ENCODE results near the gene COL23A1. TPM values are rescaled to one million over a fixed set of nuclear protein-coding genes. Genes with fewer than 3 reads are reported as not detected.
A peak's percentile ranks its signal among the peaks of the same experiment; 100 is the strongest.

The COL23A1 gene
- total and polyA plus RNA-seq, 2 donors (not counting 1 experiment from before 2014, with no cell fraction given) = 0.20 TPM; not detected in 1

GRCh38 chr5:178246624-178247279, 343.4 kb downstream of the COL23A1 start:
- no peaks in the 10 kb centered on the region for H4K20me1 ChIP-seq (ENCODE audit: control insufficient read depth, insufficient read depth, low read length, poor library complexity, severe bottlenecking)
- H3K79me2 ChIP-seq (ENCODE audit: control insufficient read depth, insufficient read depth, low read length) = no peaks in the 10 kb centered on the region
- no peak overlapping the region for H3K9ac ChIP-seq (ENCODE audit: low read length)
- Mint-ChIP-seq H3K27me3 (no peaks in the 10 kb centered on the region), H3K27ac (peak overlapping the region; percentile 48), H3K4me1 (peaks cover 23% of the 10 kb centered on the region), H3K4me3 (no peak overlapping the region), H3K9me3 (ENCODE audit: insufficient read depth) (no peaks in the 10 kb centered on the region)
- no peaks in the 10 kb centered on the region for H3K27me3 ChIP-seq (replicated peaks in 1 of 4; ENCODE audit: control extremely low read depth in 1 of 4, control insufficient read depth in 3 of 4, insufficient read depth in 4 of 4, low read length in 3 of 4)
- ATAC-seq (ENCODE audit: low read depth) = no peak
- CTCF ChIA-PET = no interaction called here
- intact Hi-C loops (cut with micrococcal nuclease) = loop anchor here (10.0 kb wide), 1 partner anchor 1448 kb away; the partner anchor contains the start of gene CANX
- peaks cover 18 to 31% of the 10 kb centered on the region in 2 donors for H3K4me1 ChIP-seq (ENCODE audit: control insufficient read depth in 2 of 2, insufficient read depth in 2 of 2, low read length in 2 of 2)
- H3K4me3 ChIP-seq (ENCODE audit: control extremely low read depth in 1 of 5, extremely low read depth in 1 of 5, insufficient read depth in 1 of 5, low read depth in 2 of 5, low read length in 4 of 5) = no peak overlapping the region
- WGBS (ENCODE audit: insufficient coverage) = 51% methylated on average over 11 of the region's 15 CpGs
- no peak overlapping the region for H3K4me2 ChIP-seq (replicated peaks; ENCODE audit: low read depth, low read length, poor library complexity, severe bottlenecking)
- H3K27ac ChIP-seq (ENCODE audit: low read length in 2 of 2) = no peak overlapping the region
- no peaks in the 10 kb centered on the region for H3K36me3 ChIP-seq (replicated peaks in 1 of 2; ENCODE audit: control extremely low read depth in 1 of 2, control insufficient read depth in 1 of 2, extremely low read depth in 1 of 2, insufficient read depth in 2 of 2, low read length in 1 of 2)
- TF ChIP-seq, protein P1, sequence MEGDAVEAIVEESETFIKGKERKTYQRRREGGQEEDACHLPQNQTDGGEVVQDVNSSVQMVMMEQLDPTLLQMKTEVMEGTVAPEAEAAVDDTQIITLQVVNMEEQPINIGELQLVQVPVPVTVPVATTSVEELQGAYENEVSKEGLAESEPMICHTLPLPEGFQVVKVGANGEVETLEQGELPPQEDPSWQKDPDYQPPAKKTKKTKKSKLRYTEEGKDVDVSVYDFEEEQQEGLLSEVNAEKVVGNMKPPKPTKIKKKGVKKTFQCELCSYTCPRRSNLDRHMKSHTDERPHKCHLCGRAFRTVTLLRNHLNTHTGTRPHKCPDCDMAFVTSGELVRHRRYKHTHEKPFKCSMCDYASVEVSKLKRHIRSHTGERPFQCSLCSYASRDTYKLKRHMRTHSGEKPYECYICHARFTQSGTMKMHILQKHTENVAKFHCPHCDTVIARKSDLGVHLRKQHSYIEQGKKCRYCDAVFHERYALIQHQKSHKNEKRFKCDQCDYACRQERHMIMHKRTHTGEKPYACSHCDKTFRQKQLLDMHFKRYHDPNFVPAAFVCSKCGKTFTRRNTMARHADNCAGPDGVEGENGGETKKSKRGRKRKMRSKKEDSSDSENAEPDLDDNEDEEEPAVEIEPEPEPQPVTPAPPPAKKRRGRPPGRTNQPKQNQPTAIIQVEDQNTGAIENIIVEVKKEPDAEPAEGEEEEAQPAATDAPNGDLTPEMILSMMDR (IDR thresholded peaks at IDR 0.05) = no peak
- no peak for TF ChIP-seq EZH2 (IDR thresholded peaks at IDR 0.05; ENCODE audit: borderline replicate concordance, insufficient read depth, low read depth, low read length, poor library complexity, severe bottlenecking)
- DNase-seq = no peak
- POLR2A ChIA-PET = no interaction called here
- peaks cover 0 to 5% (median 0%) of the 10 kb centered on the region in 3 donors for H3K9me3 ChIP-seq (ENCODE audit: control extremely low read depth in 1 of 3, control insufficient read depth in 2 of 3, insufficient read depth in 1 of 3, low read length in 2 of 3)
- H2AFZ ChIP-seq (ENCODE audit: insufficient read depth, low read depth, low read length, poor library complexity, severe bottlenecking) = no peak overlapping the region

GRCh38 chr5:178245389-178245788, 344.8 kb downstream of the COL23A1 start:
- Histone ChIP-seq H3K4me1 (ENCODE audit: control insufficient read depth in 2 of 2, insufficient read depth in 2 of 2, low read length in 2 of 2) (peaks cover 32 to 45% of the 10 kb centered on the region in 2 donors), H3K27me3 (replicated peaks in 1 of 4; ENCODE audit: control extremely low read depth in 1 of 4, control insufficient read depth in 3 of 4, insufficient read depth in 4 of 4, low read length in 3 of 4) (no peaks in the 10 kb centered on the region), H2AFZ (ENCODE audit: insufficient read depth, low read depth, low read length, poor library complexity, severe bottlenecking) (no peak overlapping the region), H3K79me2 (ENCODE audit: control insufficient read depth, insufficient read depth, low read length) (no peaks in the 10 kb centered on the region), H3K4me2 (replicated peaks; ENCODE audit: low read depth, low read length, poor library complexity, severe bottlenecking) (no peak overlapping the region), H3K9me3 (ENCODE audit: control extremely low read depth in 1 of 3, control insufficient read depth in 2 of 3, insufficient read depth in 1 of 3, low read length in 2 of 3) (peaks cover 0 to 5% (median 0%) of the 10 kb centered on the region in 3 donors), H4K20me1 (ENCODE audit: control insufficient read depth, insufficient read depth, low read length, poor library complexity, severe bottlenecking) (no peaks in the 10 kb centered on the region), H3K4me3 (ENCODE audit: control extremely low read depth in 1 of 5, extremely low read depth in 1 of 5, insufficient read depth in 1 of 5, low read depth in 2 of 5, low read length in 4 of 5) (no peak overlapping the region), H3K36me3 (replicated peaks in 1 of 2; ENCODE audit: control extremely low read depth in 1 of 2, control insufficient read depth in 1 of 2, extremely low read depth in 1 of 2, insufficient read depth in 2 of 2, low read length in 1 of 2) (no peaks in the 10 kb centered on the region), H3K9ac (ENCODE audit: low read length) (no peak overlapping the region), H3K27ac (ENCODE audit: low read length in 2 of 2) (no peak overlapping the region)
- WGBS (ENCODE audit: insufficient coverage) = 90% methylated on average over 1 of the region's 2 CpGs
- TF ChIP-seq, protein P1 (IDR thresholded peaks at IDR 0.05) = no peak
- TF ChIP-seq EZH2 (IDR thresholded peaks at IDR 0.05; ENCODE audit: borderline replicate concordance, insufficient read depth, low read depth, low read length, poor library complexity, severe bottlenecking) = no peak
- intact Hi-C loops (cut with micrococcal nuclease) = loop anchor here (10.0 kb wide), 1 partner anchor 1449 kb away; the partner anchor contains the start of gene CANX
- H3K27ac Mint-ChIP-seq = no peak overlapping the region
- ChIA-PET CTCF (no interaction called here), POLR2A (no interaction called here)
- H3K9me3 Mint-ChIP-seq (ENCODE audit: insufficient read depth) = no peaks in the 10 kb centered on the region
- H3K4me1 Mint-ChIP-seq = peaks cover 30% of the 10 kb centered on the region
- no peak overlapping the region for H3K4me3 Mint-ChIP-seq
- no peaks in the 10 kb centered on the region for H3K27me3 Mint-ChIP-seq
- DNase-seq (no peak), ATAC-seq (ENCODE audit: low read depth) (no peak)

All from B cell (primary cell).